ENCODE data around the gene NPC1L1. TPM values are rescaled to one million over a fixed set of nuclear protein-coding genes. Genes with fewer than 3 reads are reported as not detected.
"Not testable (repeated sequence)": the region's sequence is repeated elsewhere in the genome, so short reads cannot be mapped to it uniquely, and the experiment has no call there.

Gene NPC1L1
- total RNA-seq, 4 donors from 2014 or later: 0.24 to 0.65 (median 0.28) TPM

DNA sequence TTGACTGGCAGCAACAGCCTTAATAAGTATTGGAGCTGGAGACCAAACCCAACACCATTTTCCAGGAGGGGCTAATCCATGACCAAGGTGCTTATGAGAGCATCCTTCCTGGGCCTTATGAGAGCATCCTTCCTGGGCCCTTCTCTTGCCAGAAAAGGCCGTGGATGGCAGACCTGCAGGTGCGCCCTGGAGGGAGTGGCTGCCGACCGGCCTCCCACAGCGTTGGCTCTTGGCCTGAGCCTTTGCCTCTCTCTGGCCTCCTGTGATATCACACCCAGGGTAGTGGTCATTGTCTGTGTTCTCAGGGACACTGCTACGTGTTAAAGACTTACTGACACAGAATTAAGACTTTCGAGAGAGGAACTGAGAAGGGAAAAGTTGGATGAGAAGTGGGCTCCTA is 28.4 kb downstream of the NPC1L1 start:
- DNase-seq (ENCODE audit: low spot score) (no peak), ATAC-seq (ENCODE audit: low FRiP score) (no peak)
- TF ChIP-seq, protein P1, sequence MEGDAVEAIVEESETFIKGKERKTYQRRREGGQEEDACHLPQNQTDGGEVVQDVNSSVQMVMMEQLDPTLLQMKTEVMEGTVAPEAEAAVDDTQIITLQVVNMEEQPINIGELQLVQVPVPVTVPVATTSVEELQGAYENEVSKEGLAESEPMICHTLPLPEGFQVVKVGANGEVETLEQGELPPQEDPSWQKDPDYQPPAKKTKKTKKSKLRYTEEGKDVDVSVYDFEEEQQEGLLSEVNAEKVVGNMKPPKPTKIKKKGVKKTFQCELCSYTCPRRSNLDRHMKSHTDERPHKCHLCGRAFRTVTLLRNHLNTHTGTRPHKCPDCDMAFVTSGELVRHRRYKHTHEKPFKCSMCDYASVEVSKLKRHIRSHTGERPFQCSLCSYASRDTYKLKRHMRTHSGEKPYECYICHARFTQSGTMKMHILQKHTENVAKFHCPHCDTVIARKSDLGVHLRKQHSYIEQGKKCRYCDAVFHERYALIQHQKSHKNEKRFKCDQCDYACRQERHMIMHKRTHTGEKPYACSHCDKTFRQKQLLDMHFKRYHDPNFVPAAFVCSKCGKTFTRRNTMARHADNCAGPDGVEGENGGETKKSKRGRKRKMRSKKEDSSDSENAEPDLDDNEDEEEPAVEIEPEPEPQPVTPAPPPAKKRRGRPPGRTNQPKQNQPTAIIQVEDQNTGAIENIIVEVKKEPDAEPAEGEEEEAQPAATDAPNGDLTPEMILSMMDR (IDR thresholded peaks at IDR 0.05): no peak

DNA sequence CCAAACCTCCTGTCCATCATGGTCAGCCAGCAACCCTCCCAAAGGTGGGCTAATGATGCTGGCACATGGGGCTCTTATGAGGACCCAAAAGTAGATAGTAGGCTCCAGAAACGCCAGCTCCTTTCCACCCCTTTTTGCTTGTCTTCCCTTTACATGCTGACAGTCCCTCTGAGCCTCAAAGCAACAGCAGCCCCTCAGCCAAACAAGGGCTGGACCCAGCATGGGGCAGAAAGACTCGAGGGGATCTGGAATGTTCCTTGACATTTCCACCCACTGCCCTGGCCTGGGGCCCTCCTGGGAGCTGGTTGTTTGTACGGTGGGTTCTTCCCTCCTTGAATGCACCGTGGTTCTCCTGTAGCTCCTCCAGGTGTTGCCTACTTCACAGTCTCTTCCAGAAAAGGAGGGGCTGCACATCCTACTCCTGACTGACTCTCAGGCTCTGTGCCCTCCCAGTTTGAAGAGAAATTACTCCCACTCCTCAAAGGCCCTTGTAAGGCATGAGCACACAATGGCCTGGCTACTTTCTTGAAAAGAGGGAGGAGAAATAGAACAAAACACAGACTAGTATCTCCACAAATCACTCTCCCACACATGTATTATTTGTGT is 29.2 kb downstream of the NPC1L1 start:
- ATAC-seq (ENCODE audit: low FRiP score) (no peak), DNase-seq (ENCODE audit: low spot score) (no peak)
- TF ChIP-seq, protein P1 (IDR thresholded peaks at IDR 0.05): no peak

DNA sequence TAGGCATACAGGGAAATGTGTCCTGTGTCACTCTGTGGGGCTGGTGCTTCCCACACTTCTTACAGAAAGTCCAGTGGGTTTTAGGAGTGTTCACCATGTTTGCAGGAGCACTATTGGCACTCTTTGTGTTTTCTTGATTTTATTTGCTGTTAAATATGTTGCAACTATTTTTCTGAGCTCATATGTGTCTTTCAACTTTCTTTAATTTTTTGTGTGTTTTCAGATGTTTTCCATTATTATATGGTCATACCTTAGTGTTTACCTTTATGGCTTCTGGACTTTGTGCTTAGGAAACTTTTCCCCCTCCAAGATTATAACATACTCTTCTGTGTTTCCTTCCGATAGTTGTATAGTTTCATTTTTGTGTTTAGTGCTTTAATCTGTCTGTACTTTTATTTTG is 29.9 kb downstream of the NPC1L1 start:
- ATAC-seq (ENCODE audit: low FRiP score) (no peak), DNase-seq (ENCODE audit: low spot score) (no peak)

DNA sequence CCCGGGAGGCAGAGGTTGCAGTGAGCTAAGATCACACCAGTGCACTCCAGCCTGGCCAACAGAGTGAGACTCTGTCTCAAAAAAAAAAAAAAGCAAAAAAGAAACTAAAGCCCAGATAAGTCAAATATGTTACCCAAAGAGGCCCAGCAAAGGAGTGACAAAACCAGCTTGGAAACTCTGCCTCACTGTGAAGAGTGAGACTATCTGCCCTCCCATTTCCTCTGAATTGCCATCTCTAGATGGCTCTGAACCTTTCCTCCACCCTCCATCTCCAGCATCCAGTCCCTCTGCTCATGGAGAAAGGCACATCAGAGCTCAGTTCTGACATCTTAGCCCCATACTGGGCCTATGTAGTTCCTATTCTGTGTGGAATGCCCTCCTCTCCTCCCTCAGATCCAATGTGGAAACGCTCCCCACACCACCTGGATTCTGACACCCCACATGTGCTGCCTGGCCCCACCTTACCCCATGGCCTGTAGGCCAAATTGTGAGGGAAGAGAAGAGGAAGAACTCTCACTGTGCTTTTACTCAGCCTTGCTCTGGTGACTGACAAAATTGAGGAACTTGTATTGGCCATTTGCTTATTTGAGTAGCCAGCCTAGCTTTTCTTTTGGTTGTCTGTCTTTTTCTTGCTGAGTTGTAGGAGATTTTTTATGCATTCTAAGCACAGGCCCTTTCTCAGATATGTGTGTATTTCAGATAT is 32.7 kb downstream of the NPC1L1 start:
- no peak for ATAC-seq (ENCODE audit: low FRiP score)
- TF ChIP-seq, protein P1 (IDR thresholded peaks at IDR 0.05): no peak
- no peak for DNase-seq (ENCODE audit: low spot score)

More for the DNA sequence above, 29.9 kb downstream of the NPC1L1 start:
- TF ChIP-seq, protein P1 (IDR thresholded peaks at IDR 0.05): no peak

DNA sequence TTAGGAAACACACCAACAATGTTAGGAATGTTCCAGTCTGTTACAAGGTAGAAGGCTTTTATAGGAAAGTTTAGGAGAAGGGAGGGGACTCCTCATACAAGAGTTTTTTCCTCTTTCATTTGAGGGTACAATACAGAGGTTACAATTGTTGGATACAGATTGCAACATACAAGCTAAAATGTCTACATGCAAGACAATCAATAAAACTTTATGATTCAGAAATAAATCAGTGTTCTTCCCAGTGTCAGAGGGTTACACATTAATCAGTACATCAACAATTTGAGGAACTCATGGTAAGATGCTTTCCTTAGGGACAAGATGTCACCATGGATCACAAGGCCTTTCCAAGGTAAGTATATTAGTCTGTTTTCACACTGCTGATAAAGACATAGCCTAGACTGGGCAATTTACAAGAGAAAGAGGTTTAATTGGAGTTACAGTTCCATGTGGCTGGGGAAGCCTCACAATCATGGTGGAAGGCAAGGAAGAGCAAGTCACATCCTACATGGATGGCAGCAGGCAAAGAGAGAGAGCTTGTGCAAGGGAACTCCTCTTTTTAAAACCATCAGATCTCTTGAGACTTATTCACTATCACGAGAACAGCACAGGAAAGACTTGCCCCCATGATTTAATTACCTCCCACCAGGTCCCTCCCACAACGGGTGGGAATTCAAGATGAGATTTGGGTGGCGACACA is 34.4 kb downstream of the NPC1L1 start:
- not testable (repeated sequence) for DNase-seq (ENCODE audit: low spot score); ATAC-seq (ENCODE audit: low FRiP score)

DNA sequence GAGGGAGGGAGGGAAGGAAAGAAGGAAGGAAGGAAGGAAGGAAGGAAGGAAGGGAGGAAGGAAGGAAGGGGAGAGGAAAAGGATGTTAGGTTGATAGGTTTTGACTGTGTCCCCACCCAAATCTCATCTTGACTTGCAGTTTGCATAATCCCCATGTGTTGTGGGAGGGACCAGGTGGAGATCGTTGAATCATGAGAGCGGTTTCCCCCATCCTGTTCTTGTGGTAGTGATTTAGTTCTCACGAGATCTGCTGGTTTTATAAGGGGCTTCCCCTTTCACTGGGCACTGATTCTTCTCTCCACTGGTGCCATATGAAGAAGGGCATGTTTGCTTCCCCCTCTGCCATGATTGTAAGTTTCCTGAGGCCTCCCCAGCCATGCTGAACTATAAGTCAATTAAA is 35.5 kb downstream of the NPC1L1 start:
- DNase-seq (ENCODE audit: low spot score) (no peak), ATAC-seq (ENCODE audit: low FRiP score) (no peak)
- TF ChIP-seq, protein P1 (IDR thresholded peaks at IDR 0.05): no peak

DNA sequence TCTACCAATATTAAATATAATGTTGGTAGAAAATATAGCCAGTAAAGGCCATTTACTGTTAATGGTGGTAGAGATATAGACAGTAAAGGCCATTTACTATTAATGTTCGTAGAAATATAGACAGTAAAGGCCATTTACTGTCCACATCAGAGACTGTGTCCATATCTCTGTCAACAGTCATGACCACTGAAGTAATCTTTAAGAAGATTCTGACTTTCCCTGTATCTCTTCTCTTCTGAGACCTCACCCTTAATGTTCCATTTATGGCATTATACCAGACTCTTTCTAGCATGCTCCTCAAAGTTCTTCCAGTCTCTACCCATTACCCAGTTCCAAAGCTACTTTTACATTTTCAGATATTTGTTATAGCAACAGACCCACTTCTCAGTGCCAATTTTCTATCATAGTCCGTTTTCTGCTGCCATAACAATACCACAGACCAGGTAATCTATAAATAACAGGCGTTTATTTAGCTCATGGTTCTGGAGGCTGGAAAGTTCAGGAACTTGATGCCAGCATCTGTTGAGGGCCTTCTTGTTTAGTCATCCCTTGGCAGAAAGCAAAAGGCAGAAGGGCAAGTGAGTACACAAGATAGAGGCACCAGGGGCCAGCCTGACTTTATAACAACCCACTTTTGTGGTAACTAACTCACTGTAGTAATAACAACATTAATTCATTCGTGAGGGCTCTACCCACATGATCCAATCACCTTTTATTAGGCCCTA is 42.7 kb downstream of the NPC1L1 start:
- DNase-seq (ENCODE audit: low spot score): no peak
- no peak for ATAC-seq (ENCODE audit: low FRiP score)
- TF ChIP-seq, protein P1 (IDR thresholded peaks at IDR 0.05): no peak

Measured in omental fat pad (tissue), 4 donors.